GM12892 (cell line): Measurements from ENCODE around the gene NUFIP2.

Source experiments
- POLR2A ChIP-seq: IDR thresholded peaks from 2 replicates; pipeline ENCODE4 v1.6.1; 2011; ENCODE audit warnings: low read depth, low read length, control low read depth
- POLR2AphosphoS5 ChIP-seq: IDR thresholded peaks from 2 replicates; pipeline ENCODE4 v1.6.1; 2011; ENCODE audit warnings: low read depth, low read length, control low read depth

- TF ChIP-seq POLR2A (no peak), POLR2AphosphoS5 (no peak)
Measured at GRCh38 chr17:29322363-29322762, 28.4 kb upstream of the NUFIP2 start.
